GM19438 (cell line): ENCODE data around the gene TTC9C.
"Not testable (repeated sequence)": the region's sequence is repeated elsewhere in the genome, so short reads cannot be mapped to it uniquely, and the experiment has no call there.

Experiments used
- ATAC-seq: cut with Tn5 transposase; IDR thresholded peaks from one replicate; pipeline ENCODE4 v1.9.1; 2021; ENCODE audit warnings: low read depth; ENCODE audit not compliant: unreplicated experiment

The TTC9C gene, protein sequence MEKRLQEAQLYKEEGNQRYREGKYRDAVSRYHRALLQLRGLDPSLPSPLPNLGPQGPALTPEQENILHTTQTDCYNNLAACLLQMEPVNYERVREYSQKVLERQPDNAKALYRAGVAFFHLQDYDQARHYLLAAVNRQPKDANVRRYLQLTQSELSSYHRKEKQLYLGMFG

GRCh38 chr11:62728171-62728988, at the start of gene TTC9C:
TTC9C (plus strand) TSS chr11:62728486; CDS start chr11:62728849, 363 bp downstream.
- peak; percentile 24 for ATAC-seq

GRCh38 chr11:62678770-62679696, 49.3 kb upstream of the TTC9C start, which contains the start of gene UBXN1:
UBXN1 (minus strand) TSS chr11:62679073; CDS start chr11:62678923, 150 bp downstream.
- ATAC-seq = peak; percentile 73

DNA sequence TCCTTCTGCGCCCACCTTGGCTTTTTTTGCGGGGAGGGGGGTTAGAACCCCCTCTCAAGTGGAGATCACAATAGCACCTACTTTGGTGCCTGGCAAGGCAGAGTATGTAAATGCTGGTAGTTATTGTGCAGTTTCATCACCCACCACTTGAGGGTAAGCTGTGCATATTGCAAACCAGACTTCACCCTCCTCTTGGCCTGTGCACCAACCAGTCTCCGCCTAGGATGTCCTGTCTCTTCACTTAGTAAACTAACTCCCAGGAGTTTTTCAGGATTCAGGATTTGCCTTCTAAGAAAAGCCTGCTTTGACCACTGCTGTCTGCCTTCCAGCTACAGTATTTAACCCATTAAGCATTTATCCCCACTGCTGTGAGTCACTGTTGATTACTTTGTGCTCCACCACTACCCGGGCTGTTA, 47.5 kb upstream of the TTC9C start:
- no peak for ATAC-seq

- ATAC-seq = no peak
Measured at GRCh38 chr11:62682518-62682917, 45.8 kb upstream of the TTC9C start.

DNA sequence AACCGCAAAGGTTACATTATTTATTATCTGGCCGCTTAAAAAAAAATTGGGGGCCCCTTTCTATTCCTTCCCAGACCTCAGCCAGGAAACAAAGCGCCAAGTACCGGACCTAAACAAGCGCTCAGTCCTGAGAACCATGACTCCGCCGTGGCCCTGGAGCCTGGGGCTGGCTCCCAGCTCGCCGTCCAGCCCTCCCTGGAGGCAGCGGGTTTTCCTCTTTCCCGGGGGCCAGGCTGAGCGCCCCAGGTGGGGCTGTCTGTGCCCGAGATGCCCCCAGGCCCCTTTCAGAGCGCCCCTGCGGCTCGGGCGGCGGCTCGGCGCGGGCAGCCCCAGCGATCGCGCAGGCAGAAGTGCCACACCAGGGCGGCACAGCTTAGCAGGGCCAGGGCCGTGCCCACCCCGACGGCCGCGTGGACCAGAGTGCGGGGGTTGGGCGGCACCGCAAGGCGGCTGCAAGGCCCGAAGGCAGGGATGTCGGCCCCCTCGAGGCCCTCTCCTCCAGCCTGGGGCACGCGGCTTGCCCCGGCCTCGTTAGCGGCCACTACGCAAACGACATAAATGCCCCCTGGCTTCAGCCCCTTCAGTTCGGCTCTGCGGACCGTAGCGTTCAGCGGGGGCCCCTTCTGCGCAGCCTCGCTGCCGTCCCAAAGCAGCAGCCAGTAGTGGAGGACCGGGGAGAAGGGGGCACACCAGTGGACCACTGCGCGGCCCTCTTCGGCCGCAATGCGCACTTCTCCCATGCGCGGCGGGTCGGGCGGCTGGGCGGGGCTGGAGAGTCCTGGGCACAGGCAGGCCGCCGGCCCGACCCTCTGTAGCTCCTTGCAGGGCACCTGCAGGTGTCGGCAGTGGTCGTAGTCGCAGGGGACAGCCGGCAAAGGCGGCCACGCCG, 40.5 kb upstream of the TTC9C start:
- ATAC-seq = no peak

DNA sequence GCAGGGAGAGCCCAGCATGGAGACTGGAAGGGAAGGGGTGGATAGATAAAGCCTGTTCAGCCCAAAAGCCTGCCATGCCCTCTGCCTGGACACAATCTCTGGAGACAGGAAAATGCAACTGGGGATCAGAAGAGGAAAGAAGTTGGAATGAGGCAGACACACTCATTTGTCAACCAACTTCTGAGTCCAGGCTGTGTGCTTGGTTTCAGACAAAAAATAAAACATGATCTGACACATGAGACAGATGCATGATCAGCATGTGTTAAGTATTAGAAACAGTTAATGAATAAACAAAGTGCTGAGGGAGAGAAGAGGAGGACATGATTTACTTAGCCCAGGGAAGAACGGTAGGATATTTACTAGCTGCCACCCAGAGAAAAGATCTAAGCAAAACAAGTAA, 39.8 kb upstream of the TTC9C start:
- ATAC-seq = no peak

- ATAC-seq = no peak
Measured at GRCh38 chr11:62689421-62690183, 38.7 kb upstream of the TTC9C start, which contains the start of gene LRRN4CL. LRRN4CL (minus strand) TSS chr11:62689530; CDS start chr11:62688508, 1,022 bp downstream.

DNA sequence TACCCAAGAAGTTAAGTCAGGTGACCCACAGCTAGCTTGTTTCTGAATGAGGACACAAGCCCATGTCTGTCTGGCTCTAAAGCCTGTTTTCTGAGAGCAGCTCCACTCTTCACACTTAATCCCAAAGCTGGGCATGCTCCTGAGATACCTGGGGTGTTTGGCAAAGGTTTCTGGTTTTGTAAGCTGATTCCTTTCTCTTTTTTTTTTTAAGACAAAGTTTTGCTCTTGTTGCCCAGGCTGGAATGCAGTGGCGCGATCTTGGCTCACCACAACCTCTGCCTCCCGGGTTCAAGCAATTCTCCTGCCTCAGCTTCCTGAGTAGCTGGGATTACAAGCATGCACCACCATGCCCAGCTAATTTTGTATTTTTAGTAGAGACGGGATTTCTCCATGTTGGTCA, 34.7 kb upstream of the TTC9C start:
- ATAC-seq = not testable (repeated sequence)

DNA sequence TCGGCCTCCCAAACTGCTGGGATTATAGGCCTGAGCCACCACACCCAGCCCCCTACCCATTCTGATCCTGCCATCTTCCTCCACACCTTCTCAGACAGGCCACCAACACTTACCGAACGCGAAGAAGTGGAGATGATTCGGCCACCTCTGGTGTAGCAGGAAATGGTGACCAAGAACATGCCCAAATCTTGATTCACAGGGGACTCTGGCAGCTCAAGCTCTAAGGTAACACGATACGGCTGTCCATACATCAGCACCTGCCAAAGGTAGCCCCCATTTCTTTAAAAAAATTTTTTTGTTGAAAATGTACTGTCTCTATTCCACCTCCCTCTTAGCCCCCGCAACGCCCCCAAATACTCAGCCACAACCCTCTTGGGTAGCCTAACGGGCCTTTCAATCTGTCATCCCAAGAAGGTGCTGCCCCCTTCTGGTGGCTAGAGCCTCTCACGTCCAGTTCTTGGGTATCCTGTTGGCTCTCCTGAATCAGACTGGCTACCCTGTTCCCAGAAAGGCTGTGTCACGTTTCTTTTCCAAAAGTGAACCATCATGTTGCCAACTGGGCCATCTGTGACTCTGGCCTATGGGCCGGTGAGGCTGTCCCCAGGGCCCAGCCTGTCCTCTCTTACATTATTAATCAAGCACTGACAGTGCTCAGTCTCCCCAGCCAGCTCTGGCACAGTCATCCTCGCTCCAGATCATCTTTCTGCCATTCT, 33.7 kb upstream of the TTC9C start:
- no peak for ATAC-seq

DNA sequence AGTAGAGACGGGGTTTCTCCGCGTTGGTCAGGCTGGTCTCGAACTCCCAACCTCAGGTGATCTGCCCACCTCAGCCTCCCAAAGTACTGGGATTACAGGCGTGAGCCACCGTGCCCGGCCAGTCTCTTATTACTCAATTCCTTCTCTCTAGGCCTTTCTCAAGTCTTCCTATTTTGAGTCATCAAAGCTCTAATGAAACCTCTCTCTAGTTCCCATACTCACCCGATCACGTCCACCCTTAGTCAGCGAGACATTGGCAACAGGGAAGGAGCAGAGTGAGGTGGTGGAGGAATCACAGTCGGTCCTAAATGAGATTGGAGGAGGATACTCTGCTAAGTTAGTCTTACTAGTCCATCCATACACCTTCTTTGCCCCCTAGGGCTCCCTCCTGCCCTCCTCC, 26.0 kb upstream of the TTC9C start:
- no peak for ATAC-seq

- ATAC-seq = not testable (repeated sequence)
Measured at GRCh38 chr11:62703921-62704320, 24.4 kb upstream of the TTC9C start.

- no peak for ATAC-seq
Measured at GRCh38 chr11:62705413-62705812, 22.9 kb upstream of the TTC9C start.

GRCh38 chr11:62705880-62706849, 22.1 kb upstream of the TTC9C start:
- peak; percentile 50 for ATAC-seq

DNA sequence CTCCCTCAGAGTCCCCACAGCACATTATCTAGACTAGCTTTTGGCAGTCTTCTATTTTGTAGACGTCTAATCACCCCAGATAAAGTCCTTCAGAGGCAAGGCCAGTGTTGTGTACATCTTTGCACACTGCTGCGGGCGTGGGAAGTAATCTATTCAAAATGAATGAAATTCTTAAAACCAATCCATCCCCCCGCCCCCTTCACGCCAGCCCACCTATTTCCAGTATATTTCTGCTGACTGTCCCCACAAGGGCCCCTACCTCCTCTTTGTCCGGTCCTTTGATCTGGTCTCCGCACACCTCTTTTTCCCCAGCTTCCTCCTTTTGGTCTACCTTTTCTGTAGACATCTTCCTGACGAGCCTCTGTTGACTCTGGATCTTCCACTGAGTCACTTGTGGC, 21.4 kb upstream of the TTC9C start:
- no peak for ATAC-seq

- ATAC-seq = no peak
Measured at GRCh38 chr11:62707277-62707861, 20.9 kb upstream of the TTC9C start, which contains the start of the genes BSCL2 and GNG3. BSCL2 (minus strand) TSS chr11:62707424; CDS start chr11:62707195, 229 bp downstream. GNG3 (plus strand) TSS chr11:62707676; CDS start chr11:62708296, 620 bp downstream.

GRCh38 chr11:62708392-62708791, 19.9 kb upstream of the TTC9C start:
- ATAC-seq = no peak

DNA sequence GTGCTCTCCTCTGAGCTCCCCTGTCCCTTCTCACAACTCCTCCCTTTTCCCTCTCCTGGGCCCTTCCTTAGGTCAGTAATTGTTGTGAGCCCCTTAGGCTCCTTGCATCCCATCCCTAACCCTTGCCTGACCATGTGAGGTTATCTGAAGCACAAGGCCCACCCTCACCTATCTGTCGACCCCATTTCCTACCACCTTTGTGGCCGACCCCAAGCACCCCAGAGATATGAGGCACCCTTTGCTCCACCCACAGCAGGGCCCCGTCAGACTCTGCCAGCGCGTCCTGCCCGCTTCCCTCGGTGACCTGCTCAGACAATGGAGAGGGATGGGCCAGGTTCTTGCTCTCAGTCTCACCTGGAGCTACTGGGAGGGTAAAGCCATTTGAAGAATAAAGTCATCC, 19.5 kb upstream of the TTC9C start:
- no peak for ATAC-seq
